SHP77 treated with DMSO at 0.1 percent for 48 hours (cell line): ENCODE results near the gene GLI3.
A peak's percentile ranks its signal among the peaks of the same experiment; 100 is the strongest.

Source experiments
- DNase-seq: peaks from one replicate; lab custom pipeline; 2025; lab: John Stamatoyannopoulos, UW

GLI3 gene

DNA sequence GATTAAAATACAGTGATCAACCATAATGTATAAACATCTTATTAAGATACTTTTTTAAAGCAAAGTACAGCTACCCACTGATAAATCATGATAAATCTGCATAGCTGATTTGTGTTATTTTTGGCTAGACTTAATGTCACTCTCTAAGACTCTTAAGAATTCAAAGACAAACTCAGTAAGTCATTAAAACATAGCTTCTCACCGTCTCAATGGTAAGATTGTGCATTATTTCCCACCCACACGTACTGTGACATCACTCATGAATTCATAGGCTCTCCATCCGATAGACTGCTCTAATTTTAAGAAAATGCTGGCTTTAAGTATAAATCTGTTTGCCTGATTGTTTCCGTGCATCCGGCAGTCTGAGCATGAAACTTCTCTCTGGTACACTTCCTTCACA lies 266.1 kb downstream of the GLI3 start:
- DNase-seq = no peak

DNA sequence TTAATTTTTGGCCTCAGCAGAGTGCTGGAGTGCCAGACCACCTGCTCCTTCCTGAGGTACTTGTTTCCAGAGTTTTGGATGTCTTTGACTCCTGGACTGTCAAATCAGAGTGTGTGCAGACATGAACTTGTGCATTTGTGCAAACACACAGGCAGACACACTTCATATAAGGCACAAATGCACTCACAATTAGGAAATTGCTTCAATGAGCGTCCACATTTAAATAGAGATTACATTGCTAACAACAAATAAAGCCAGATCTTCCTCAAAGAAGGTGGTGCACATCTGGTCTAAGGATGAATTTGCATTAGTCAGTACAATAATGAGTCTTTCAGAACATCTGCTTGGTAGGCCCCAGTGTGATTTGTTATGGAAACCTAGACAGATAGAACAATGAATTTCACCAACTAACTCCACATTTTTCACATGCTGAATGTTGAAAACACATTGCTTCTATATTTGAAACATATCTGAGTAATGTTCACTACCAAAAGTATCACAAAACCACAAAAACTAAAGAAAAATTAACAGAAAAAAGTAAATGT lies 267.4 kb downstream of the GLI3 start:
- DNase-seq = no peak

DNA sequence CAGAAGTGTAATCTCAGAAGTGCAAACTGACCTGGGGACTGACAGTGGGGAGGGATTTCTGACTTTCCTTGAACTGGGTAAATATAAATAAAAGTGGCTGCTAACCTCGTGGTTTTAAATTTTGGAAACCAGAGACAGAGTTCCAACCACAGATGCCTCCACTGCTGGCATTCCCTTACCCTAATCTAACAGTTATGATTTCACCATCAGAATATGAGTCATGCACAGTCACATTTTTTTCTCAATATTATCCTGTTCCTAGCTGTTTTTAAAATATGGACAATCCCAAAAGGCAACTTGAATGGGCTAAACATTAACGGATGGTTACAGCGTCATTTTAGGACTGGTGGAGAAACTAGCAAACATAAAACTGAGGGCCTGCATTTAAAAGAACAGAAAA lies 269.9 kb downstream of the GLI3 start:
- no peak for DNase-seq

DNA sequence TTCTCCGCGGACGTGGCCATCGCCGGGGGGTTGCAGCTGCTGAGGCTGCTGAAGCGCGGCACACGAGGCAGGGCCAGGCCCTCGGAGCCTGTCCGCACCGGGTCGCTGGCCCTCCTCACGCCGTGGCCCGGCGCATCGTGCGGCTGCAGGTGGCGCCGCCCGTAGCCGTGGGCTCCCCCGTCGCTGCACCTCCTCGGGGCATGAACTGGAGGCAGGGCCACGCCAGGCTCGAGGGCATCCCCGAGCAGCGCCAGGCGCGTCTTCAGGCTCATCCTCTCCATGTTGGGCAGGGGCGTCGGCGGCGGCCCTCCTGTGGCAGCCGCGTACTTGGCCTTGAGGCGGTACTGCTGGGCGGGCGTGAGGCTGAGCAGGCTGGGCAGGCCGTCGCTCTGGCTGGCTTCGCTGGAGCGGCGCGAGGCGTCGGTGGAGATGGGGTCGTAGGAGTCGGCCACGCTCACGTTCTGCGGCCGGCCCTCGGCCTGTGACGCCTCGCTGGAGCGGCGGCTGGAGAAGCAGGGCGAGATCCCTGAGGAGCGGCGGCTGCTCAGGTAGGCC lies 271.0 kb downstream of the GLI3 start:
- no peak for DNase-seq

- no peak for DNase-seq
Measured at GRCh38 chr7:41964849-41965745, 271.9 kb downstream of the GLI3 start.

DNA sequence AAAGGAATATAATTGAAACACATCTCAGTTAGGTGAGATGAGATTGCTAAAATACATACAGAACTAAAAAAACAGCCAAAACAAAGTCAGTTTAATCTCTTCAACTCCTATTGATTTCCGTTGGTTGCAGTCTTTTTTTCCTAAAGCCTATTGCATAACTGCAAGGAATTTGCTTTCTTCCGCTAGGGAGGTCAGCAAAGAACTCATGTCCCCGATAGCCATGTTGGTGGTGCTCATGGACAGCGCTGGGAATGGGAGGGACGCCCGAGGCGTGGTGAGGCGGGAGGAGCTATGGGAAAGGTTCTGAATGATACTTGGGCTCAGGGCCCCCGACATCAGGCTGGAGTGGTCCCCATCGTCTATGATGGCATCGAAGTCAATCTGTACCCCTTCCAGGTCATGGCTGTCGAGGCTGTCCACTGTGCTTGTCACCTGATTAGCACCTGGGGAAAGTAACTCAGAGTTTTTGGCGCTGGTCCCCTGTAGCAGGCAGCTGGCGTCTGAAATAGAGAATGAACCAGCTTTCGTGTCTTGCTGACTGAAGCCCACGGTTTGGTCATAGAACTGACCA lies 272.7 kb downstream of the GLI3 start:
- DNase-seq = no peak

GRCh38 chr7:41956705-41957104 lies 280.3 kb downstream of the GLI3 start:
- DNase-seq = no peak

DNA sequence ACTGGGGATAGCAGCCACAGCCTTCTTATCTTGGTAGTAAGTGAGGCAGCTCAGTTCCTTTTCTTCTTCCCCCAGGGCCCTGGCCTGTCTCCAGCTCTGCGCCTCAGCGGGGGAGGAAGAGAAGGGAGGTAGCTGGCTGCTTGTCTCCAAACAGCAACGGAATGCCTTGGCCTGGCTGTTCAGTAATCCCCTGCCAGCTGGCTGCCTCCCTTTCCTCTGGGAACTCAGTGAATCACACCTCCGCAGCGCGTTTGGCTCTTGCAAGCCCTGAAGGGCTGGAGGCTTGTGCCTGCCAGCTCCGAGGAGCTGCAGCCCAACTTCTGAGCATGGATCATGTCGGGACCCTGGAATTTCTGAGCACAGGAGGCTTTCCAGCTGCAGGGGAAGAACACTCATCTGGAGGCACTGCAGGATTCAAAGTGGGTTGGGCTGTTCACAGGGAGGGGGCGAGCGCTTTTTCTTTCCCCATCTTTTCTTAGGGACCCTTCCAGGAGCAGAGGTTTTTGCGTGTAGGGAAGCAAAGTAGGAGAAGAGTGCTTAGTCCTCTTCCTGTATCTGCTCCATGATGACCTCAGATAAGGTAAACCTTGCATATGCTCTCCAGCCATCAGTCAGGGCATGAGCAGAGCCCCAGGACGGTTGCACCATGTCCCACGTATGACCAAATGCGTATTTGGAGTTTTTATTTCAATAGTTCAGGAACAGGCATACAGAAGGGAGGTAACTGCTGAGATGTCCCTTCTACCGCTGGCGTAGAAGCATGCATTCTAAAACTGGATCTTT lies 280.9 kb downstream of the GLI3 start:
- DNase-seq = no peak

- DNase-seq = no peak
Measured at GRCh38 chr7:41955451-41955850, 281.6 kb downstream of the GLI3 start.

DNA sequence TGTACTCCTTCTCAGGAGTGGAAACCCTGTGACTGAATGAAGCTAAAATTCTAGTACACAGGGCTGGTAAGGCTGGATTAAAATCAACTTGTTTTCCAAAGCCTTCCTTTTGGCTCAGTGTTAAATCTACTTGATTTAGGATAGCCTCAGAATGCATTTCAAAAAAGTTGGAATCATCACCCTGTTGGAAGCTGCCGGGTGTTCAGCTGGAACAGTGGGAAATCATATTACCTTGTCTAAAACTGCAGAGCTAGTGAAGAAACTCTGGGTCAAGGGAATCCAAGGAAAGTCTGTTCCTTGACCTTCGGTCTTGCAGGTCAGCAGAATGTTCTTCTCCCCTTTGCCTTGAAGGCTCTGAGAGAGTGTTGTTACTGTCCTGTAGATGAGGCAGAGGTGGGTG lies 282.0 kb downstream of the GLI3 start:
- DNase-seq = no peak

DNA sequence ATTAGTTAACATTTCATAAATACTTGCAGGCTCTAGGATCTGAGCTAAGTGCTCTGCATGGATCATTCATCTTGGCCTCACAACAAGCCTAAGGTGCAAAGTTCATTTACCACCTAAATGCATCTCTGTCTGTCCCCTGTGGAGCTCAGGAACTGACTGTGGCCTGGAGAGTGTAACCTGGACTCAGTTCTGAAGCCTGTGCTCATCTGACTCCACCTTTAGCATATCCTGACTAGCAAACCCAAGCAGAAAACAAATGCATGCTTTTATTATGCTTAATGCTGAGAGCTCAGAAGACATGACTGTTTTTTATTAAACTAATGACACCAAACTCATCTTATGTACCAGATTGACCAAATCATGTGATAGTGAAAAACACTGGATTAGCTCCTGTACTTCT lies 288.5 kb downstream of the GLI3 start:
- DNase-seq = no peak

DNA sequence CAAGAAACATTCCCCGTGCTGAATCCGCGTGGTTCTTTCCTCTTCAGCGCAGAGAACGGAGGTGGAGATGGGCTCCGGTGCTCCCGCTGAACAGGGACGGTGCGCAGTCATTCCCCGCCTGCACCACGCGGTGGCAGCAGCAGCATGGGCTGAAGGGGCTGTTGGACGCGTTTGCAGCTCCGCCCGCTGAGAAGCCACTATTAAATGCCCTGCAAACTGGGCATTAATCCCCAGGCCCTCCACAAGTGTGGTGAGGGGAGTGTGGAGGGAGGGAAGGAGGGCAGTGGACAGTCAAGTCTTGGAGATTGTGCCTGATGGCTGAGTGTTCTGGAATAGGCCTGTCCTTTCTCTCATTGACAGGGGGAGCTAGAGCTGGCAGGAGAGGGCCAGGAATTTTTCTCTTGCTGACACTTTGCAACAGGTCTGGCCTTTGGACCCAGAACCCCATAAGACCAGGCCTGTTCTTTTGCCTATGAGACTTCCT lies 293.9 kb downstream of the GLI3 start:
- peak; percentile 35 for DNase-seq

- DNase-seq = no peak
Measured at GRCh38 chr7:41942468-41943093, 294.4 kb downstream of the GLI3 start.

GRCh38 chr7:41940760-41941343 lies 296.2 kb downstream of the GLI3 start:
- peak; percentile 56 for DNase-seq

DNA sequence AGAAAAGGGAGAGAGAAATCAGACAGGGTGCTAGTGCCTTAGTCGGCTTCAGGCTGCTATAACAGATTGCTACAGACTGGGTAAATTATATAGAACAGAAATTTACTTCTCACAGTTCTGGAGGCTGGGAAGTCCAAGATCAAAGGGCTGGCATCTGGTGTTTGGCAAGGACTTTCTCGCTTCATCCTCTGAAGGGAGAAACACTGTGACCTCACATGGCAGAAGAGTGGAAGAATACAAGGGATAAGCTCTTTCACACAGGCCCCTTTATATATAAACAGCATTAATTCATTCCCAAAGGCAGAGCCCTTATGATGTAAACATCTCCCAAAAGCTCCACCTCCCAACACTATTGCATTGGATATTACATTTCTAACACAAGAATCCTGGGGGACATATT lies 298.6 kb downstream of the GLI3 start:
- no peak for DNase-seq

DNA sequence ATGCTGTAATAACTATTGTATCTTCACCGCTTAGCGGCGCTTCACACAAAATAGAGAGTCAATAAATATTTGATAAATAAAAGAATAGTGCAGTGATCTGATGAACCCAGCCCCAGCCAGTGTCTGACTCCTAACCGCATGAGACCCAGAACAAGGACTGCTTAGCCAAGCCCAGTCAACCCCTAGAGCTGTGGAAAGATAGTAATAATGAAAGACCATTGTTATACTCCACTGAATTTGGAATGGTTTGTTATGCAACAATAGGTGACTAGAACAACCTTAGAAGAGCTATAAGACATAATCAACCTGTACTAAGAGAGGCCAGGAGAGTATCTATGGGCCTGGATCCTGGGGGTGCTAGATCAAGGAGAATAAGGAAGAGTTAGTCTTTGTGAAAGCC lies 303.6 kb downstream of the GLI3 start:
- no peak for DNase-seq

DNA sequence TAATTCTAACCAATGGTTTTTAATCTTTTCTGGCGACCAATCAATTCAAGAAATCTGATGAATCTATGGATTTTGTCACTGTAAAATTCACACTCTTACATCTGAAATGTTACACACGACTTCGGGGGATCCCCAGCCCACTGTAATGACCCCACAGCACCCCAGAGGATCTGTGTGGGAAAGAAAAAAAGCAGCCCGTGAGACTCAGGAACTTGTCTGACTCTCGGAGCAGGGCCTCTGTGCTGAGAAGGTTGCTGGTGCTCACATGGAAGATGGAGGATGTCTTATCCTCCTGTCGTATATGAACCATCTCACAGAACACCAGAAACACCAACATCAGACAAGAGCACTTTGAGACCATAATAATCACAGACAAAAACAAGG lies 305.8 kb downstream of the GLI3 start:
- no peak for DNase-seq

GRCh38 chr7:41930538-41931262 lies 306.3 kb downstream of the GLI3 start:
- no peak for DNase-seq

DNA sequence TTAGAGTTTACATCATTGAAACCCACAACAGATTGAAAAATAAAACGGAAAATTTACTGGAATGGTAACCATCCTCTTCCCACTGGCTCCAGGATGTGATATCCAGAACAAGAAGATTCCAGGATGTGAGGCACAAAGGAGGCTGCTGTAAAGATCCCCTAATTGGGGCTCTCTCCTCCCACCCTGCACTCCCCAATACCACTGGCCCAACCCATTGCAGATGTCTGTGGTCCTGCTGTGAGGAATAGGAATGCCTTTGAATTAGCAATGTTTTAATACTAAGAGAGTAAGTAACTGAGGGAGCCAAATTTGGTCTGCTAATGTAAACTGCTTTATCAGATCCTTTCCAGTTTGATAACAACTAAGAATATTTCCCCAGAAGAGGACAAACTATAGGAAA lies 308.2 kb downstream of the GLI3 start:
- no peak for DNase-seq

DNA sequence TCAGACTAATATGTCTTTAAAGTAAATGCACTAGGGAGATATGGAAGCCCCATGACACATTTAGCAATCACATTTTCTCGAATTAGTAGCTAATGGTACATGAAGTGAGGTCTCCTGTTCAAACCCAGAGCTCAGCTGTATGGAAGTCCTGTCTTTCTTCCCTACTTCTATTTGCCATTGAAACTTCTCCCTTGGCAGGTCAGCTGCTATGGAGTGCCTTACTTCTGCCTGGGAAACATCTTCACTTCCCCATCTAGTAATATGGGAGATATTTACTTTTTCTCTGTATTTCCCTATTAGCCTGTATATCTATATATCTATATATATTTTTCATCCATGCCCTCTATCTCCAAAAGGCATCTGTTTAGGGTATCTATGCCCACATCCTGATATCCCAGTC lies 308.8 kb downstream of the GLI3 start:
- no peak for DNase-seq

- DNase-seq = no peak
Measured at GRCh38 chr7:41927380-41927779, 309.6 kb downstream of the GLI3 start.
